ENCODE results near the gene RINT1.
A peak's percentile ranks its signal among the peaks of the same experiment; 100 is the strongest.

Gene RINT1

GRCh38 chr7:105565190-105565589, 33.2 kb downstream of the RINT1 start:
- Histone ChIP-seq H3K9ac (ENCODE audit: low read length) (no peak overlapping the region), H3K27ac (ENCODE audit: low read depth, low read length) (no peak overlapping the region), H3K36me3 (ENCODE audit: control insufficient read depth, insufficient read depth, low read length) (peaks cover 15% of the 10 kb centered on the region), H3K4me3 (ENCODE audit: low read length) (no peak overlapping the region), H3K27me3 (ENCODE audit: control insufficient read depth, insufficient read depth, low read length) (no peaks in the 10 kb centered on the region), H3K4me1 (ENCODE audit: control insufficient read depth, insufficient read depth, low read length) (no peaks in the 10 kb centered on the region)

- H3K27ac ChIP-seq (ENCODE audit: low read depth, low read length): no peak overlapping the region
- no peaks in the 10 kb centered on the region for H3K27me3 ChIP-seq (ENCODE audit: control insufficient read depth, insufficient read depth, low read length)
- no peak overlapping the region for H3K9ac ChIP-seq (ENCODE audit: low read length)
- H3K4me1 ChIP-seq (ENCODE audit: control insufficient read depth, insufficient read depth, low read length): no peaks in the 10 kb centered on the region
- no peak overlapping the region for H3K4me3 ChIP-seq (ENCODE audit: low read length)
- peaks cover 15% of the 10 kb centered on the region for H3K36me3 ChIP-seq (ENCODE audit: control insufficient read depth, insufficient read depth, low read length)
Observed at GRCh38 chr7:105567024-105567423, 35.0 kb downstream of the RINT1 start.

GRCh38 chr7:105567821-105568220, 35.8 kb downstream of the RINT1 start:
- H3K27ac ChIP-seq (ENCODE audit: low read depth, low read length): no peak overlapping the region
- no peak overlapping the region for H3K4me3 ChIP-seq (ENCODE audit: low read length)
- H3K36me3 ChIP-seq (ENCODE audit: control insufficient read depth, insufficient read depth, low read length): peaks cover 12% of the 10 kb centered on the region
- no peak overlapping the region for H3K9ac ChIP-seq (ENCODE audit: low read length)
- no peaks in the 10 kb centered on the region for H3K27me3 ChIP-seq (ENCODE audit: control insufficient read depth, insufficient read depth, low read length)
- H3K4me1 ChIP-seq (ENCODE audit: control insufficient read depth, insufficient read depth, low read length): no peaks in the 10 kb centered on the region

DNA sequence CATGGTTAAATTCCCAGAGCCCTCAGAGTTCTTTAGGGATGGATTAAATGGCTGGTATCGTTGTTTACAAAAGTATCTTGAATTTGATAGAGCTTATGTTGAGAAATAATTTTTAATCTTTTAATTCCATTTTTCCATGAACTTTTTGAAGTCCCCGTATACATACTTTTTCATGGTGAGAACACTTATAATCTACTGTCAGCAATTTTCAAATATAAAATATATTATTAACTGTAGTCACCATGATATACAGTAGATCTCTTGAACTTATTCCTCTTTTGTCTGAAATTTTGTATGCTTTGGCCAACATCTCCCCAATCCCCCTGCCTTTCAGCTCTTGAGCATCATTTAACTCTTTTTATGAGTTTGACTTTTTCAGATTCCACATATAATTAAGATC, 39.9 kb downstream of the RINT1 start:
- Histone ChIP-seq H3K27ac (ENCODE audit: low read depth, low read length) (no peak overlapping the region), H3K9ac (ENCODE audit: low read length) (no peak overlapping the region), H3K27me3 (ENCODE audit: control insufficient read depth, insufficient read depth, low read length) (no peaks in the 10 kb centered on the region), H3K4me1 (ENCODE audit: control insufficient read depth, insufficient read depth, low read length) (no peaks in the 10 kb centered on the region), H3K4me3 (ENCODE audit: low read length) (no peak overlapping the region), H3K36me3 (ENCODE audit: control insufficient read depth, insufficient read depth, low read length) (peaks cover 5% of the 10 kb centered on the region)

GRCh38 chr7:105577251-105577650, 45.2 kb downstream of the RINT1 start:
- Histone ChIP-seq H3K27me3 (ENCODE audit: control insufficient read depth, insufficient read depth, low read length) (no peaks in the 10 kb centered on the region), H3K27ac (ENCODE audit: low read depth, low read length) (no peak overlapping the region), H3K4me3 (ENCODE audit: low read length) (no peak overlapping the region), H3K9ac (ENCODE audit: low read length) (no peak overlapping the region), H3K4me1 (ENCODE audit: control insufficient read depth, insufficient read depth, low read length) (peaks cover 3% of the 10 kb centered on the region), H3K36me3 (ENCODE audit: control insufficient read depth, insufficient read depth, low read length) (no peaks in the 10 kb centered on the region)

DNA sequence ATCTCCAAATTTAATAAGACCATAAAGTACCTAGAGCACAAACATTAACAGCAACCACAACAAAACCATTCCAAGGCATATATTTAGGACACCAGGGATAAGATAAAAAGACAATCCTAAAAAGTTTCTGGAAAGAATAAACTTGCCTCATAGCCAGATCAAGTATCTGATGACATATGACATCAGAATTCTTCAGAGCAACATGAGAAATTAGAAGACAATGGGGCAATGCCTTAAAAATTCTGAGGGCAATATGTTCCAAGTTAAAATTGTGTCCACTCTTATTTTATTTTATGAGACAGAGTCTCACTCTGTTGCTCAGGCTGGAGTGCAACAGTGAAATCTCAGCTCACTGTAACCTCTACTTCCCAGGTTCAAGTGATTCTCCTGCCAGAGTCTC, 46.5 kb downstream of the RINT1 start:
- no peaks in the 10 kb centered on the region for H3K36me3 ChIP-seq (ENCODE audit: control insufficient read depth, insufficient read depth, low read length)
- peaks cover 3% of the 10 kb centered on the region for H3K4me1 ChIP-seq (ENCODE audit: control insufficient read depth, insufficient read depth, low read length)
- H3K4me3 ChIP-seq (ENCODE audit: low read length): no peak overlapping the region
- H3K27ac ChIP-seq (ENCODE audit: low read depth, low read length): no peak overlapping the region
- no peaks in the 10 kb centered on the region for H3K27me3 ChIP-seq (ENCODE audit: control insufficient read depth, insufficient read depth, low read length)
- H3K9ac ChIP-seq (ENCODE audit: low read length): no peak overlapping the region

DNA sequence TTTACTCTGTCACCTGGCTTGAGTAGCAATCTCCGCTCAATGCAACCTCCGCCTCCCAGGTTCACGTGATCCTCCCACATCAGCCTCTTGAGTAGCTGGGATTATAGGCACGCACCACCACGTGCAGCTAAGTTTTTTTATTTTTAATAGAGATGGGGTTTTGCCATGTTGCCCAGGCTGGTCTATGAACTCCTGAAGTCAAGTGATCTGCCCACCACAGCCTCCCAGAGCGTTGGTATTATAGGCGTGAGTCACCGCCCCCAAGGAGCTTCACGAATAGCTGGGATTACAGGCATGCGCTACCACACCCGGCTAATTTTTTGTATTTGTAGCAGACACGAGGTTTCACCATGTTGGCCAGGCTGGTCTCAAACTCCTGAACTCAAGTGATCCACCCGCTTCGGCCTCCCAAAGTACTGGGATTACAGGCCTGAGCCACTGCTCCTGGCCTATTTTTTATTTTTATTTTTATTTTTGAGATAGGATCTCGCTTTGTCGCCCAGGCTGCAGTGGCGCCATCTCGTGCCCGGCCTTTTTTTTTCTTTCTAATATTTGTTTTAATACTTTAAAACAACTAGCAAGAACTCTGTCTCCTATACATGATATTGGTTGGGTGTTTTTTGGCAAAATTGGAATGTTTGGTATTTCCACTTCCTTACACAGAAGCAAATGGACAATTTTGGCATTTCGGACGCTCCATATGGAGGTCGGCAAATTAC, 48.2 kb downstream of the RINT1 start:
- Histone ChIP-seq H3K9ac (ENCODE audit: low read length) (no peak overlapping the region), H3K4me1 (ENCODE audit: control insufficient read depth, insufficient read depth, low read length) (peaks cover 3% of the 10 kb centered on the region), H3K27me3 (ENCODE audit: control insufficient read depth, insufficient read depth, low read length) (no peaks in the 10 kb centered on the region), H3K36me3 (ENCODE audit: control insufficient read depth, insufficient read depth, low read length) (no peaks in the 10 kb centered on the region), H3K4me3 (ENCODE audit: low read length) (no peak overlapping the region), H3K27ac (ENCODE audit: low read depth, low read length) (no peak overlapping the region)

- H3K27me3 ChIP-seq (ENCODE audit: control insufficient read depth, insufficient read depth, low read length): no peaks in the 10 kb centered on the region
- peak within 1 kb of the TSS; percentile 60 for H3K4me3 ChIP-seq (ENCODE audit: low read length)
- no peaks in the 10 kb centered on the region for H3K36me3 ChIP-seq (ENCODE audit: control insufficient read depth, insufficient read depth, low read length)
- no peak within 1 kb of the TSS for H3K9ac ChIP-seq (ENCODE audit: low read length)
- no peak within 1 kb of the TSS for H3K27ac ChIP-seq (ENCODE audit: low read depth, low read length)
- peaks cover 3% of the 10 kb centered on the region for H3K4me1 ChIP-seq (ENCODE audit: control insufficient read depth, insufficient read depth, low read length)
Observed at GRCh38 chr7:105581066-105581811, 49.2 kb downstream of the RINT1 start, which contains the start of gene EFCAB10. EFCAB10 (minus strand) TSS chr7:105581493; CDS start chr7:105581463, 30 bp downstream.

DNA sequence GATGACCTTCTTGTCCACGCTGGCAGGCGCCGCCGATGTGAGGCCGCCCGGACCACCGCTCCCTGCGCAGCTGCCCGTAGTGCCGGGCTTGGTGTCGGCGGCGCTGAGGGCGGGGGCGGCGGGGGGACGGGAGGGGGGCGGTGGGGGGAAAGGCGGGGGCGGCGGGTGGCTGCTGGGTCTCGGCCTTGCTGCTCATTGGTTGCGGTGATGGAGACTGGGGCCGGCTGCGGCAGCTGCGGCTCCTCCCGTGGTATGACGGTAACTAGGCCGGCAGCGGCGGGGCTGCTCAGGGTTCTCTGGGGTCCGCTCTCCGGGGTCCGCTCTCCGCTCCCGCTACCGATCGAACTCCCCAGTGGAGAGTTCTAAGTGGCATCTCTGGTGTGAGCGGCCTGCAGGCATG, 51.1 kb downstream of the RINT1 start:
- H3K4me1 ChIP-seq (ENCODE audit: control insufficient read depth, insufficient read depth, low read length): peaks cover 3% of the 10 kb centered on the region
- no peaks in the 10 kb centered on the region for H3K27me3 ChIP-seq (ENCODE audit: control insufficient read depth, insufficient read depth, low read length)
- H3K9ac ChIP-seq (ENCODE audit: low read length): no peak overlapping the region
- no peaks in the 10 kb centered on the region for H3K36me3 ChIP-seq (ENCODE audit: control insufficient read depth, insufficient read depth, low read length)
- no peak overlapping the region for H3K27ac ChIP-seq (ENCODE audit: low read depth, low read length)
- no peak overlapping the region for H3K4me3 ChIP-seq (ENCODE audit: low read length)

GRCh38 chr7:105584165-105584564, 52.2 kb downstream of the RINT1 start:
- H3K27me3 ChIP-seq (ENCODE audit: control insufficient read depth, insufficient read depth, low read length): no peaks in the 10 kb centered on the region
- H3K4me3 ChIP-seq (ENCODE audit: low read length): no peak overlapping the region
- no peak overlapping the region for H3K27ac ChIP-seq (ENCODE audit: low read depth, low read length)
- peaks cover 3% of the 10 kb centered on the region for H3K4me1 ChIP-seq (ENCODE audit: control insufficient read depth, insufficient read depth, low read length)
- no peaks in the 10 kb centered on the region for H3K36me3 ChIP-seq (ENCODE audit: control insufficient read depth, insufficient read depth, low read length)
- H3K9ac ChIP-seq (ENCODE audit: low read length): no peak overlapping the region

DNA sequence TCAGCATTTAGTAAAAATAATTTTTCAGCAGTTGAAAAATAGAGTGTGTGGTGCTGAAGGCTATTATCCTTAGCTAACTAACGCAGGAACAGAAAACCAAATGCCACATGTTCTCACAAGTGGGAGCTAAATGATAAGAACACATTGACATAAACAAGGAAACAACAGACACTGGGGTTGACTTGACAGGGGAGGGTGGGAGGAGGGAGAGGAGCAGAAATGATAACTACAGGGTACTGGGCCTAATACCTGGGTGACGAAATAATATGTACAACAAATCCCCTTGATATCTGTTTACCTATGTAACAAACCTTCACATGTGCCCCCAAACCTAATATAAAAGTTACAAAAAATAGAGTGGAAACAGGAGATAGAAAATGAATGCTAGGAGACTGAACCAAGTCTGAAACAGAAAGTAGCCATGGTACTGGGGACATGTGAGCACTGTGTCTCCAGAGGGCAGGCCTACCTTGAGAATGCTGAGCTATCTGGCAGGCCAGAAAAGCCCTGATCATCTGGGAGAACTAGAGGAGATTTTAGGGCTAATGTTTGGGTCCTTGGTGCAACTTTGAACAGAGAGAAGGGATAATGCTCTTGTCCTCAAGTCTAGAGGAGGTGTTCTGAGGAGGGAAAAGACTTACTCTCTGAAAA, 54.0 kb downstream of the RINT1 start:
- no peak overlapping the region for H3K9ac ChIP-seq (ENCODE audit: low read length)
- no peak overlapping the region for H3K4me3 ChIP-seq (ENCODE audit: low read length)
- H3K27me3 ChIP-seq (ENCODE audit: control insufficient read depth, insufficient read depth, low read length): no peaks in the 10 kb centered on the region
- H3K36me3 ChIP-seq (ENCODE audit: control insufficient read depth, insufficient read depth, low read length): no peaks in the 10 kb centered on the region
- H3K27ac ChIP-seq (ENCODE audit: low read depth, low read length): no peak overlapping the region
- H3K4me1 ChIP-seq (ENCODE audit: control insufficient read depth, insufficient read depth, low read length): peaks cover 3% of the 10 kb centered on the region

DNA sequence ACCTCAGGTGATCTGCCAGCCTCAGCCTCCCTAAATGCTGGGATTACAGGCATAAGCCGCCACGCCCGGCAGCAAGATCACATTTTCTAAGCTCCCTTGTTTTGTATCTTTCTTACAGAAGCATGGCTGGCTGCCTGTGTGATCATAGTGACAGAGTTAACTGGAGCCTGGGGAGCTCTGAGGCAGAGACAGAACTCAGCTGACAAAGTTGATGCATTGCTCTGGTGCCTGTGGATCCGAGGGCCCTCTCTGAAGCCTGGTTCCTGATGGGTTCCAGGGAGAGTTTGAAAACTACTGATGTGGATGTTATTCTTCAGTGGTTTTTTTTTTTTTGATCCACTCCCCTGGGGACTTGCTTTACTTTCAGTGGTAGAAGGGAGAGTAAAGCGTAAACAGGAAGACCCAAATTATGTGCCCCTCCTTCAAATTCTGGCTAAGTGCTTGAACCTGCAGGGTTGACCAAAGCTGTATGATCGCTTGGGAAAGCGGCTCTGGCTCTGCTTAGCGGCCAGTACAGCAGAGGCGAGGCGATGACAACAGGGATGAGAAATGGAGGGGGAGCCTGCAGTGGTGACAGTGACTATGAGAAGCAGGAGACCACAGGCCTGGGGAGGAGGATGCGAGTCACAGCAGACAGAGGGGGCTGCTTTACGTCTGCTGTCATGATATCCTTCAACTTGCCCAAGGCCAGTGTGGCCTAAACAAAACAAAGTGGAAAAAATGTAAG, 56.1 kb downstream of the RINT1 start:
- H3K27me3 ChIP-seq (ENCODE audit: control insufficient read depth, insufficient read depth, low read length): no peaks in the 10 kb centered on the region
- no peaks in the 10 kb centered on the region for H3K4me1 ChIP-seq (ENCODE audit: control insufficient read depth, insufficient read depth, low read length)
- no peak overlapping the region for H3K27ac ChIP-seq (ENCODE audit: low read depth, low read length)
- no peaks in the 10 kb centered on the region for H3K36me3 ChIP-seq (ENCODE audit: control insufficient read depth, insufficient read depth, low read length)
- H3K9ac ChIP-seq (ENCODE audit: low read length): no peak overlapping the region
- no peak overlapping the region for H3K4me3 ChIP-seq (ENCODE audit: low read length)
